Neural crest cell (in vitro differentiated cells): Measurements from ENCODE around the gene OR2V1. TPM values are rescaled to one million over a fixed set of nuclear protein-coding genes. Genes with fewer than 3 reads are reported as not detected.
"Not testable (repeated sequence)": the region's sequence is repeated elsewhere in the genome, so short reads cannot be mapped to it uniquely, and the experiment has no call there.

Experiments
- DNase-seq: peaks from one replicate; pipeline ENCODE4 v3.0.0; 2021; ENCODE audit warnings: low read depth, mixed read lengths, low spot score
- H3K27ac Mint-ChIP-seq: one replicate; pipeline ENCODE4 v1.8.0; 2021; ENCODE audit warnings: mild to moderate bottlenecking, mixed read lengths; ENCODE audit not compliant: unreplicated experiment
- H3K27me3 Mint-ChIP-seq: 2 replicates; pipeline ENCODE4 v1.8.0; 2021; ENCODE audit warnings: low read depth, mild to moderate bottlenecking, mixed read lengths
- H3K36me3 Mint-ChIP-seq: 2 replicates; pipeline ENCODE4 v1.8.0; 2021; ENCODE audit warnings: low read depth, mild to moderate bottlenecking, mixed read lengths
- H3K4me1 Mint-ChIP-seq: 2 replicates; pipeline ENCODE4 v1.8.0; 2021; ENCODE audit warnings: mixed read lengths
- H3K4me3 Mint-ChIP-seq: one replicate; pipeline ENCODE4 v1.8.0; 2021; ENCODE audit warnings: mild to moderate bottlenecking, mixed read lengths
- H3K9me3 Mint-ChIP-seq: 2 replicates; pipeline ENCODE4 v1.8.0; 2021; ENCODE audit warnings: mixed read lengths
- long read RNA-seq: library from polyadenylated mRNA; unstranded; transcript quantifications from one replicate; pipeline ENCODE4 v2.0.0, GENCODE V29; 2020
- total RNA-seq: library from RNA; stranded (reverse); gene quantifications from 2 replicates; pipeline ENCODE4 v1.2.1, GENCODE V29; 2021
- TF ChIP-seq, protein P1 (sequence below): fragments of 200-600 bp; sonication (generic); conservative IDR thresholded peaks from 2 replicates; pipeline ENCODE4 v1.5.0; 2021; ENCODE audit warnings: antibody characterized with exemption, mild to moderate bottlenecking

OR2V1 gene, protein sequence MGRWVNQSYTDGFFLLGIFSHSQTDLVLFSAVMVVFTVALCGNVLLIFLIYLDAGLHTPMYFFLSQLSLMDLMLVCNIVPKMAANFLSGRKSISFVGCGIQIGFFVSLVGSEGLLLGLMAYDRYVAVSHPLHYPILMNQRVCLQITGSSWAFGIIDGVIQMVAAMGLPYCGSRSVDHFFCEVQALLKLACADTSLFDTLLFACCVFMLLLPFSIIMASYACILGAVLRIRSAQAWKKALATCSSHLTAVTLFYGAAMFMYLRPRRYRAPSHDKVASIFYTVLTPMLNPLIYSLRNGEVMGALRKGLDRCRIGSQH
- total RNA-seq: not detected in 2 replicates
- long read RNA-seq: 0 reads

DNA sequence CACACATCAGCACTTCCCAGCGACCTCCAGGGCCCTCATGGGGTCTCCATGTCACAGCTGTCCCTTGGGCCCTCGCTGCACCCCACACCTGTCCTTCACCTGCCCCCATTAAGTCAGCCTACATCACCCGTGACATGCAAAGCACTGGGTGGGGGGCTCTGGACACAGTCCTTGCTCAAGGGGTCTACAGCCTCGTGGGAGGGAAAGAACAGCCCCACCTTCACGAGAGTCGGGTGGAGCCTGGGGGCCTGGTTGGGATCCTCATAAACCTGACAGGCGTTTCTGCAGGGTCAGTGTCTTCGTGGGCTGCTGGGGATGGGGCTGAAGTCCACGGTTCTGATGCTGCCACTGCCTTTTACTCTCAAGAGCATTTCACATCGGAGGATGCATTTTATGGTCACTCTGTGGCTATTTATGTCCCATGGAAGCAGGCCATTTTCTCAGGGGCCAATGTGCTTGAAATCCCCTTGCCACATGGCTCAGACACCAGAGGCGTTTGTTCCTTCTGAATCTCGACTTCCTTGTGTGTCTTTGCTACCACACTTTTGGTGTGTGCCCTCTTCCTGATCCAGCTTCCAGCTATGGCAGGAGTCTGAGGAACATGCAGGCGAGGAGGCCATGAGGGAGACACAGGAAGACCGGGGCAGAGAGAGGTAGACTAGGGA is at the start of gene OR2V1:
Gene OR2V1 (minus strand): TSS at position 338 of the 665 bp plus-strand sequence. CDS start 5,865 bp downstream, outside the sequence.
- Mint-ChIP-seq H3K27me3 (peaks cover 71% of the 10 kb centered on the region), H3K27ac (no peak within 1 kb of the TSS)
- no peak for DNase-seq

DNA sequence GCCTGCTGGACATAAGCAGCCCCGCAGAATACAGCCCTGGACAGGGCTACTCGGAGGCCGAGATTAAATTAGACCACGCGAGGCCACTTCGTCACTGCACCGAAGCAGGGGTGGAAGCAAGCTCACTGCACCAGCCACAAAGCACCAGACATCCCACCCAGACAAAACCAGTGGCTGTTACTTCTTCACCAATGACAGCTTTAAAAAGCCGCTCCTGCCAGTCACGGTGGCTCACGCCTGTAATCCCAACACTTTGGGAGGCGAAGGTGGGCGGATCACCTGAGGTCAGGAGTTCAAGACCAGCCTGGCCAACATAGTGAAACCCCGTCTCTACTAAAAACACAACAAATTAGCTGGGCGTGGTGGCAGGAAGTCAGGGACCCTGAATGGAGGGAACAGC is 46.6 kb upstream of the OR2V1 start:
- H3K4me1 Mint-ChIP-seq: peaks cover 13% of the 10 kb centered on the region
- not testable (repeated sequence) for DNase-seq, H3K36me3 Mint-ChIP-seq, H3K9me3 Mint-ChIP-seq, H3K27ac Mint-ChIP-seq
- peaks cover 80% of the 10 kb centered on the region for H3K27me3 Mint-ChIP-seq
- peak overlapping the region; percentile 12 for H3K4me3 Mint-ChIP-seq

More for the DNA sequence above, at the start of gene OR2V1:
- Mint-ChIP-seq H3K9me3 (no peaks in the 10 kb centered on the region), H3K36me3 (no peaks in the 10 kb centered on the region), H3K4me1 (peaks cover 9% of the 10 kb centered on the region), H3K4me3 (no peak within 1 kb of the TSS)
- TF ChIP-seq, protein P1, sequence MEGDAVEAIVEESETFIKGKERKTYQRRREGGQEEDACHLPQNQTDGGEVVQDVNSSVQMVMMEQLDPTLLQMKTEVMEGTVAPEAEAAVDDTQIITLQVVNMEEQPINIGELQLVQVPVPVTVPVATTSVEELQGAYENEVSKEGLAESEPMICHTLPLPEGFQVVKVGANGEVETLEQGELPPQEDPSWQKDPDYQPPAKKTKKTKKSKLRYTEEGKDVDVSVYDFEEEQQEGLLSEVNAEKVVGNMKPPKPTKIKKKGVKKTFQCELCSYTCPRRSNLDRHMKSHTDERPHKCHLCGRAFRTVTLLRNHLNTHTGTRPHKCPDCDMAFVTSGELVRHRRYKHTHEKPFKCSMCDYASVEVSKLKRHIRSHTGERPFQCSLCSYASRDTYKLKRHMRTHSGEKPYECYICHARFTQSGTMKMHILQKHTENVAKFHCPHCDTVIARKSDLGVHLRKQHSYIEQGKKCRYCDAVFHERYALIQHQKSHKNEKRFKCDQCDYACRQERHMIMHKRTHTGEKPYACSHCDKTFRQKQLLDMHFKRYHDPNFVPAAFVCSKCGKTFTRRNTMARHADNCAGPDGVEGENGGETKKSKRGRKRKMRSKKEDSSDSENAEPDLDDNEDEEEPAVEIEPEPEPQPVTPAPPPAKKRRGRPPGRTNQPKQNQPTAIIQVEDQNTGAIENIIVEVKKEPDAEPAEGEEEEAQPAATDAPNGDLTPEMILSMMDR: no peak

DNA sequence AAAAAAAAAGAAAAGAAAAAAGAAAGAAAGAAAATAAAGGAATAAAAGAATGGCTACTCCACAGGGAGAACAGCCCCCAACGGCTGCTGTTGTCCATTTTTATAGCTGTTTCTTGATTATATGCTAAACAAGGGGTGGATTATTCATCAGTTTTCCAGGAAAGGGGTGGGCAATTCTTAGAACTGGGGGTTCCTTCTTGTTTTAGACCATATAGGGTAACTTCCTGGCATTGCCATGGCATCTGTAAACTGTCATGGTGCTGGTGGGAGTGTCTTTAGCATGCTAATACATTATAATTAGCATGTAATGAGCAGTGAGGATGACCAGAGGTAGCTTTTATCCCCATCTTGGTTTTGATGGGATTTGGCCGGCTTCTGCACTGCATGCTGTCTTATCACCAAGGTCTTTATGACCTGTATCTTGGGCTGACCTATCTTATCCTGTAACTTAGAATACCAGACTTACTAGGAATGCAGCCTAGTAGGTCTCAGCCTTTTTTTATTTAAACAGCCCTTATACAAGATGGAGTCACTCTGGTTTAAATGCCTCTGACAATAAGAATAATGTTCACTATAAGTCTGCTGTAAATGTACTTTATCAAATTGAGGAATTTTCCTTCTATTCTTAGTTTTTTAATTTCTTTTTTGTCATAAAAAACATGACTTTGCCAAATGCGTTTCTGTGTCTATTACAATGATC is 45.4 kb upstream of the OR2V1 start:
- Mint-ChIP-seq H3K36me3 (no peaks in the 10 kb centered on the region), H3K4me1 (peaks cover 6% of the 10 kb centered on the region), H3K27ac (no peak overlapping the region), H3K9me3 (no peaks in the 10 kb centered on the region), H3K4me3 (peak overlapping the region; percentile 3), H3K27me3 (peaks cover 87% of the 10 kb centered on the region)
- DNase-seq: no peak
- TF ChIP-seq, protein P1: no peak

DNA sequence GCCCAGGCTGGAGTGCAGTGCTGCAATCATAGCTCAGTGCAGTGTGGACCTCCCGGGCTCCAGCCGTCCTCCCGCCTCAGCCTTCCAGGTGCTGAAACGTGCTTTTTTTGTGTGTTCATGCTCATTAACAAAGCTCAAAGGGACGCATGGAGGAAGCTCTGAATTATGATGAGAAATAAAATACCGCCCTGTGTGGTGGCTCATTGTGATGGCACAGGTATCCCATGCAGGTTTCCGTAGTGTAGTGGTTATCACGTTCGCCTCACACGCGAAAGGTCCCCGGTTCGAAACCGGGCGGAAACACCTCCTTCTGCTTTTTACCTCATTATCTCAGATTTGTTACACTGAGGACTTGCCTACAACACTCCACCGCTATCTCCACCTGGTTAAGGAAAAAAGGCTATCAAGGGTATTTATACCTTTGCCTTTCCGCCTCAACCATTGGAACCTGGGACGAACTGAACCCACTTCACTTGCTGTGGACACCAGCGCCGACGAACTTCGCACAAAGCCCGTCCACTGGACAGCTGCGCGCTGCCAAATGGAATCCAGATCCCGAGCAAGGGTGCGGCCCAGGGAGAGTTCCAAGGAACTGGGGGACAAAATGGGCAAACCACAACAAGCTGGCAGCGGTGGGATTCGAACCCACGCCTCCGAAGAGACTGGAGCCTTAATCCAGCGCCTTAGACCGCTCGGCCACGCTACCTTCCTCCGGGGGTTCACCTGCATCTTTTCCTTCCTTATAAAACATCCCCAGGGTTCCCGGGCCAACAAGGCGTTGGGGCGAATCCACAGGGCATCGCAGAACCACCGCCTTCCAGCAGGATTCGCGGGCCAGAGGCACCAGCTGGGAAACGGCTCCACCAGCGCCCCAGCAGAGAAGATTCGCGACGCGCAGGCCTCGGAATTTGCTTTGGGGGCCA is 42.7 kb upstream of the OR2V1 start:
- H3K4me1 Mint-ChIP-seq: peaks cover 28% of the 10 kb centered on the region
- H3K27me3 Mint-ChIP-seq: peaks cover 95% of the 10 kb centered on the region
- no peaks in the 10 kb centered on the region for H3K36me3 Mint-ChIP-seq
- no peak overlapping the region for H3K27ac Mint-ChIP-seq
- no peaks in the 10 kb centered on the region for H3K9me3 Mint-ChIP-seq
- DNase-seq: no peak
- peak overlapping the region; percentile 17 for H3K4me3 Mint-ChIP-seq
- TF ChIP-seq, protein P1: peak; percentile 1

DNA sequence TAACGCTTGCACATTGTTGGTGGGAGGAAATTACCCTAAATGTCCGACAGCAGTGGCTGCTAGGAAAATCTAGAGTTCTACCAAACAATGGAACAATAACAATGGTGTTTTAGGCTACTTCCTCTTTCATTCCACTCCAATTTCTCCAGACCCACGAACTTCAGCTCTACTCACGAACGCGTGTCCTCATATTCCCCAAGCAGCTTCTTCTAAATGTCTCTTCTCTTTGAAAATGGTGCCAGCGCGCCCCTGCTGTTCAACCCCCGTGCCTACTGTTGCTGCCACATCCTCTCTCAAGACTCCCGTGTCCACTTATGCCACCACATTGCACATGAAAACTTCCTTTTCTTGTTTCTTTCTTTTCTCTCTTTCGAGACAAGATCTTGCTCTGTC is 42.1 kb upstream of the OR2V1 start:
- H3K27me3 Mint-ChIP-seq: peaks cover 98% of the 10 kb centered on the region
- H3K4me1 Mint-ChIP-seq: peaks cover 32% of the 10 kb centered on the region
- H3K4me3 Mint-ChIP-seq: peak overlapping the region; percentile 17
- no peaks in the 10 kb centered on the region for H3K36me3 Mint-ChIP-seq
- DNase-seq: no peak
- TF ChIP-seq, protein P1: peak; percentile 38
- H3K9me3 Mint-ChIP-seq: no peaks in the 10 kb centered on the region
- H3K27ac Mint-ChIP-seq: no peak overlapping the region
